IPS DF 4.7 (cell line): ENCODE results near the gene ZNF148.
"Not testable (repeated sequence)": the region's sequence is repeated elsewhere in the genome, so short reads cannot be mapped to it uniquely, and the experiment has no call there.

Experiments used
- DNase-seq: peaks from one replicate; pipeline ENCODE4 v3.0.0-alpha.2; 2013; ENCODE audit warnings: low spot score; ENCODE audit errors: extremely low read depth

The ZNF148 gene

GRCh38 chr3:125374996-125375941, at the start of gene ZNF148:
ZNF148 (minus strand) TSS chr3:125375325; CDS start chr3:125313640, 61,685 bp downstream.
- peak; percentile 66 for DNase-seq

- DNase-seq, result no peak
These were observed 43.2 kb upstream of the ZNF148 start for GRCh38 chr3:125418306-125418705.

GRCh38 chr3:125416235-125416634, 41.1 kb upstream of the ZNF148 start:
- no peak for DNase-seq

- DNase-seq, result no peak
These were observed 39.5 kb upstream of the ZNF148 start for GRCh38 chr3:125414669-125415068.

GRCh38 chr3:125410922-125411321, 35.8 kb upstream of the ZNF148 start:
- no peak for DNase-seq

GRCh38 chr3:125406070-125406469, 30.9 kb upstream of the ZNF148 start:
- DNase-seq, result no peak

GRCh38 chr3:125405515-125405914, 30.4 kb upstream of the ZNF148 start:
- not testable (repeated sequence) for DNase-seq

- no peak for DNase-seq
These were observed 28.7 kb upstream of the ZNF148 start for GRCh38 chr3:125403789-125404188.

GRCh38 chr3:125402639-125403038, 27.5 kb upstream of the ZNF148 start:
- DNase-seq, result no peak

GRCh38 chr3:125401402-125401801, 26.3 kb upstream of the ZNF148 start:
- no peak for DNase-seq

GRCh38 chr3:125398952-125399351, 23.8 kb upstream of the ZNF148 start:
- DNase-seq, result no peak

- no peak for DNase-seq
These were observed 20.0 kb upstream of the ZNF148 start for GRCh38 chr3:125395091-125395490.

- no peak for DNase-seq
These were observed 19.3 kb upstream of the ZNF148 start for GRCh38 chr3:125394406-125394805.

- no peak for DNase-seq
These were observed 14.2 kb upstream of the ZNF148 start for GRCh38 chr3:125389282-125389681.

- not testable (repeated sequence) for DNase-seq
These were observed 13.2 kb upstream of the ZNF148 start for GRCh38 chr3:125388369-125388768.

- DNase-seq, result no peak
These were observed 11.7 kb upstream of the ZNF148 start for GRCh38 chr3:125386811-125387210.

- DNase-seq, result no peak
These were observed 8.6 kb upstream of the ZNF148 start for GRCh38 chr3:125383744-125384143.

- DNase-seq, result no peak
These were observed 7.2 kb upstream of the ZNF148 start for GRCh38 chr3:125382298-125382697.

GRCh38 chr3:125381743-125382142, 6.6 kb upstream of the ZNF148 start:
- DNase-seq, result no peak

- DNase-seq, result no peak
These were observed 6.2 kb upstream of the ZNF148 start for GRCh38 chr3:125381314-125381713.

GRCh38 chr3:125379483-125379882, 4.4 kb upstream of the ZNF148 start:
- no peak for DNase-seq

GRCh38 chr3:125378762-125379161, 3.6 kb upstream of the ZNF148 start:
- no peak for DNase-seq
